HG03378 (cell line): ENCODE results near the gene PARP11.

Experiments used
- ATAC-seq: cut with Tn5 transposase; IDR thresholded peaks from one replicate; pipeline ENCODE4 v1.9.1; 2021; ENCODE audit warnings: mild to moderate bottlenecking, moderate library complexity; ENCODE audit not compliant: unreplicated experiment

Gene PARP11

DNA sequence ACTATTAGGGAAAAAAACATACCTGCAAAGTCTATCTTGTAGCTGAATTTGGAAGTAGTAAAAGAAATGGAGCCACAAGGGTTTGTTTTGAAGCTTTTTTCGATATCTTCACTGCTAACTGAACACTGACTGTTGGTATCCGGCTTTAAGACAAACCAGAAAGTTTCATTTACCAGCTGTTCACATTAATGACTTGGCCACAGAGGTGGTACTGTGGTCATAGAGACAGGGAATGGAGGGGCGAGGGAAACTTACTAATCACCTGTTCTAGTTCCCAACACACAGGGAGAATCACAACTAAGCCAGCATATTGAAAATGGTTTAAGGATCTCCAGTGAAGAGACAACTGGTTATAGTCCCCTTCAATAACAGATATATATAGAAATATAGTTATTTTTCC lies 44.3 kb downstream of the PARP11 start:
- no peak for ATAC-seq

DNA sequence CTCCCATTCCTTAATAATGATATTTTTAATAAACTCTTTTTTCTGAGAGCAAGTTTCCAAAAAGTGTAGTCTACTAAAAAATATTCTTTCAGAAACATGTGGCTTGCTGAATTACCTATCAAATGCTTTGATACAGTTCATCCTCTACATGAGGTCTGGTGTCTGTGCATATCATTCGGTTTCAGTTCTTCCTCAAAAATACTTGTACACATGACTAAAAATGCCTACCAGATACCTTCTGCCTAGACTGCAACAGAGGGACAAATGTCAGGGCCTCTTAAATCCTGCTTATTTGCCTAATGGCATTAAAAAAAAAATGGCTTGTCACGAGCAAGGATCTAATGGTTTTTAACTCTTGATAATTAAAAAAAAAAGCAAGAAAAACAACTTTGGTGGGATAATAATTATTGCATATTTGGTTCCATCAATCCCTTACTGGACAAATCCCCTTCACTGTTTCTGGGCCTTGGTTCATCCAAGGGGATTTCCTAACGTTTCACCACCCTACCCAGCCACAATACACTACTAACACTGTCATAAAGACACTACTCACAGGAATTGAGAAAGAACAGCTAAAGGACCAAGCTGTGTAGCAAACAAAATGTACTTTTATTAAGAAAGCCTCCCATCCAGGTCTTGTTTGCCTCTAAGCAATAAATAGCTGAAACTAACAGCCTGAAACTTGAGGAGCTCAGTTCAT lies 45.7 kb downstream of the PARP11 start:
- ATAC-seq, result no peak

DNA sequence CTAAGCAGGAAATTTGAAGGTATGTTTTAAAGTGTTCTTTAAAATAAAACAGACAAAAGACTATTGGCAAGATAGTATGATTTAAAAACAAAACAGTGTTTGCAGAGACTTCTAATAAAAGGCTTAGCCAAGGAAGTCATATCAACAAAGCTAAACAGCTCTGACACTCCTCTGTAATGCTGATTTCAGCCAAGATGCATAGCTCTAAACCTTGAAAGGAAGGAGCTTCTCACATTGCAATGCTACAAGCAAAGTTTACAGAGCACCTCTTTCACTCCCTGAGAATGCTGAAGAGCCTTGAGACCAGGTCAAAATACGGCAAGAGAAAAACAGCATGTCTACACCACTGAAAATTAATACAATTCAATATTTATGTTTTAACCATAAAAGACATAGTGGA lies 51.8 kb downstream of the PARP11 start:
- no peak for ATAC-seq

DNA sequence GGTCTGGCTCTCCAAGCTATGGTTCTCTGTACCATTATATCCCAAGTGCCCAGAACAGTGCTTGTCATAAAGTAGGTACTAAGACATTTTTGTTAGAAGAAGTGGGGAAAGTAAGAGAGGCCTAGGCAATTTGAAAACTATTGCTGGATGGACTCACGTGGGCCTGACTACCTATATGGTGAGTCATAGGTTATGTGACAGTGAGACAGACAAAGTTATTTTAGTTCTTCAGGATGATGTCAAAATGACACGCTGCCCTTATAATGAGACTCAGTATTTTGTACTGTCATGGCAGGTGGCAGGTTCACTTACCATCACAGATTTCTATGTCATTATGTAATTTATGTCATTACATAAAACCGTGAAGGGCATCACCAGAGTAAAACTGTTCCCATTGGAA lies 53.1 kb downstream of the PARP11 start:
- ATAC-seq, result no peak

DNA sequence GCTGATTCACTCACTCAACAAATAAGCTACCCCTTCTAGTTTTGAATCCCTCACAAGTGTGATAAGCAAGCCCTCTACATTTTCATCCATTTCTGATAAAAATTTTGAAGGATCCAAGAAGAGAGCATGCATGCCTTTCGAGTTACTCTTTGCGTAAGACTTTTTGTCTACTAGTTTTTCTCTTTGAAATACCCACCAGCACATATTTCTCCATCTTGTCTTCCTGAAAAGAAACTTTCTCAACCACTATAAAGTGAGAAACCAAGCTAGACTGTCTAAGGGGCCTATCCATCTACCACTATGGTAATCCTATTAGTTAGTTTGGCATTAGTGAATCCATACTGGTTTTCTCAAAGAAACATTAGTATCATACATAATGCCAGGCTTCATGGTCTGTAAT lies 56.9 kb downstream of the PARP11 start:
- no peak for ATAC-seq

DNA sequence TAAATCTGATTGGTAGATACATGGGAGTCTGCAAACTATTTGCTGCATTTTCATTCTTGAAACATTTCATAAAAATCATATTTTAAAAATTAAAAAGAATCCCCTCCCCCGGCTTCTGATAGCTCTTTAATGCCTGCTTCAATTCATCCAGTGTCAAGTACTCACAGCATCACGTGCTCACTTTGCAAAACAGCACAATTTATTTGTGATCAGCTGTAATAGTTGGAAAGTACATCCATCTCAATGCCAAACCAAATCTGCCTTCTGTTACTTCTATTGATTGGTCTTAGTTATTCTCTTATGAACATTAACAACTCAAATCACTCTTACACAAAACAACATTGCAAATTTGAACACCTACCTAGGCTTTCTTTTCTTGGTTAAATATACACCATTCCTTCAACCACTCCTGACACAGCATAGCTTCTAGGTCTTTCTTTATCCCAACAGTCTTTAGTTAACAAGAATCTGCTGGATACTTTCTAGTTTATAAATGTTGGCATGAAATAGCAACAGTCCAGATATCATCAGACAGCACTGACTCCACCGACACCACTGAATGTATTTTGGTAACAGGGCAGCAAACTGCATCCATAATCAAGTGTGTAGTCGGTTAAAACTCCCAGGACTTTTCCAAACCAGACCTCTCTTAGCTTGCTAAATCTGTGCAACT lies 58.0 kb downstream of the PARP11 start:
- no peak for ATAC-seq

DNA sequence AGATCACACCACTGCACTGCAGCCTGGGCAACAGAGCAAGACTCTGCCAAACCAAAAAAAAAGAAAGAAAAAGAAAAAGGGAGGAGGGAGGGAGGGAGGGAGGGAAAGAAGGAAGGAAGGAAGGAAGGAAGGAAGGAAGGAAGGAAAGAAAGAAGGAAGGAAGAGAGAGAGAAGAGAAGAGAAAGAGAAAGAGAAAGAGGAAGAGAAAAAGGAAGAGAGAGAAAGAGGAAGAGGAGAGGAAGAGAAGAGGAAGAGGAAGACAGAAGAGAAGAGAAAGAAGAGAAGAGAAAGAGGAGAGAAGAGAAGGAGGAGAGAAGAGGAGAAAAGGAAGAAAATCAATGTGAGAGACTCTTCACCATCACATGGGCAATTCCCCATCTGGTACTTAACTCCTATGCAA lies 62.7 kb downstream of the PARP11 start:
- ATAC-seq, result no peak

DNA sequence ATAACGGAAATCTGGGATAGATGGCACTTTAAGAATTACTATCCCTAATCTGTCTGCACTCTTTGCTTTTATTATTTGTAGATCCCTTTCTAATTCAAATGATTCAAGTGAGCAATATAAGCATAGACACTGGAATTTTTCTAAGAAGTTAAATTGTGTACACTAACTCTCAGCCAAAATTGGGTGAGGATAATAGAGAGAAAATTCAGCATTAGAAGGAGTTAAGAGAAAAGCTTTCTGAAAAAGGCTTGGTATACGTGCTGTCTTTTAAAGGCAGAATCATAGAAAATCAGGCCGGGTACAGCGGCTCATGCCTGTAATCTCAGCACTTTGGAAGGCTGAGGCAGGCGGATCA lies 63.2 kb downstream of the PARP11 start:
- no peak for ATAC-seq

DNA sequence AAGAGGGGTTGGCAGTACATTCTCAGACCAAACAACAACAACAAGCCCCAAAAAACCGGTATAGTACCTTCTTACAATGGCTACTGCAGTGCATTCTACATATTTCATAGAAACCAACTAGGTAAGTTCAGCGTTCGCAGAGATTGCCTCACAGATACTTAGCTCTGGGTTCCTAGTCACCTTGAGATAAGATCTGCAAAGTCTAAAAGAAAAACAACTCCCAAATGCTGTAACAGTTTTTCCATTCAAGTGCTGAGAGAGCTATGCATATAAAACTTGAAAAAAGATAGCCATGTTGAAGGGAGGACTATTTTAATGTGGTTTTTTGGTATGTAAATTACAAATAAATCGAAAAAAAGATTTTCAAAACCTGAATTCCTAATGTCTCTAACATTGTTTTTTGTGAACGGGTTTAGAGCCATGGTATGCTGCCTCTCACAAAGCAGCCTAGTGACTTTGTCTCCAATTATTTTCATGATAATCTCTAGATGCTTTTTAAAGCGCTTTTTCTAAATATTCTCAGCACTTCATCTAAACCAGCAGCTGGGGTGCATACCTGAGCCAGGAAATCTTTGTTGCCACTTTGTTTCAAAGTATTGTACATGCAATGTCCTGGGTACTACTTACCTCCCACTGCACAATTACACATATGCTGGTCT lies 63.7 kb downstream of the PARP11 start:
- no peak for ATAC-seq

DNA sequence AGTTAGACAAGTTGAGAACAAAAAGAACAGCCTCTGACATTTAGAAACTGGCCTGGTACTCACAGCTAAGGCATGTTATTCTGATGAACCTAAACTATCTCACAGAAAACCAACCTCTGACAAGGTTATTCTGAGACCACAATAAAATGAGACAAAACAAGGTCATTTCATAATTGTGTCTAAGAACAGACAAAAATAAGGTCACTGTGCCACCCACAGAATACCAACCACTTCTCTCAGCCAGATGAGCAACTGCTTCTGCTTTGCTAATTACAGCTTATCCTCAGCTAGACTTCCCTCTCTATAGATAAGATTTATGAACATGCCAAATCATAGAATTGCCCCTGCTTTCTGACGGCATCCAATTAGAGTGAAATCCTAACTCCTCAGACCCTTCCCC lies 68.1 kb downstream of the PARP11 start:
- no peak for ATAC-seq

DNA sequence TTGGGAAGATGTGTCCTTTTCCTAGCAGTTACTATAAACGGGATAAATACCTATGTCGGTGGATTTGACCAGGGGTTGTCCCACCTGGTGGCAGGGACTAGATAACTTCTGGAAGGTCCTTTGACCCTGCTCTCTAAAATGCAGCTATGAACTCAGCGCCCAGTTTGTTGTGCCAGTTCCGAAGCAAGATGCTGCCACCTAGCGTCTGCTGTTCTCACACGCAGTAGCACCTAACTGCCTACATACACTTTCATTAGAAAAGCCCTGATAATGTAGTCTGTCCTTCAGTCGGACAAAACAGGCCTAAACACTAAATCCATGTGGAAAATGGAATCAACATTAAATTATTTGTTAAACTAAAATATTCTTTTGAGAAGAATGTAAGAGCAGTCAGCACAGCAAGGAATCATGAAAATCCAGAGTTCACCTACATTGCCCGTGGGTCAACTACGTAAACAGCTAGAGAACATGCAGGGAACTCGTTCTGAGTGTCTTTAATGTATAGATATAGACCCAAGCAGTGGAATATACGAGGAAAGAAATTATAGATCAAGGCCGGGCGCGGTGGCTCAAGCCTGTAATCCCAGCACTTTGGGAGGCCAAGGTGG lies 69.2 kb downstream of the PARP11 start:
- no peak for ATAC-seq

DNA sequence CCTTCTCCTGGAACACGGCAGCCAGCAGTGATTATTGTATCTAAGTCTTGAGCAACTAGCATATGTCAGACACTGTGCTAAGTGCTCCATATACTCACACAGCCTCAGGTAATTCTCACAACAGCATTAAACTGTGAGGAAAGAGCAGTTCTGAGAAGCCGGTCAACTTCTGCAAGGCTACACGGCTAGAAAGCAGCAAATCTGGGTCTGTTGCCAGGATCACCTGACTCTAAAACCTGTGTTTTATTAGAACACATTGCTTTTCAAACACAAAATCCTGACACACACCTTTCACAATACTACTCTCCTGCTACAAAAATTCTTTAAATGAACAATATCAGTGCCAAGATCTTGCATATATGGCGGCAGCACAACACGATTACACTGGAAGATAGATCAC lies 70.5 kb downstream of the PARP11 start:
- no peak for ATAC-seq

DNA sequence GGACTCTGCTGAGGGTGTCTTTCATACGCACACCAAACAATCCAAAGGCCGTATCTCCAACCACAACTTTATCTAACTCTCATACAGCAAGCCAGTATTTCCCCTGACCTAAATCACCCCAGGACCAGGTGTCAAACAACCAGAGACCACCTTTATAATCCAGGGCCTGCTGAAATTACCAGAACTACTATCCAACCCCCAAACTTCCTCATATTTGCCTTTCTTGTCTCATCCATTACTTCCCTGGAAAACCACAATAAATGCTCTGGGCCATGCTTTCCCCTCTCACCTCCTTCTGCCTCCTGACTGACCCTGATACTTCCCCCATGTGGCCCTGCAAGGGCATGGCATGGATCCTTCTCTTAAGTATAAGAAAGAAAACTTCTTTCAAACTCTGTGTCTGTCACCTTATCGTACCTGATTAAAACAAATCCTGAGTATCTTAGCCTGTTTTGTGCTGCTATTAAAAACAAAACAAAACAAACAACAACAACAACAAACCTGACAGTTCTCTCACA lies 75.6 kb downstream of the PARP11 start:
- ATAC-seq, result no peak

DNA sequence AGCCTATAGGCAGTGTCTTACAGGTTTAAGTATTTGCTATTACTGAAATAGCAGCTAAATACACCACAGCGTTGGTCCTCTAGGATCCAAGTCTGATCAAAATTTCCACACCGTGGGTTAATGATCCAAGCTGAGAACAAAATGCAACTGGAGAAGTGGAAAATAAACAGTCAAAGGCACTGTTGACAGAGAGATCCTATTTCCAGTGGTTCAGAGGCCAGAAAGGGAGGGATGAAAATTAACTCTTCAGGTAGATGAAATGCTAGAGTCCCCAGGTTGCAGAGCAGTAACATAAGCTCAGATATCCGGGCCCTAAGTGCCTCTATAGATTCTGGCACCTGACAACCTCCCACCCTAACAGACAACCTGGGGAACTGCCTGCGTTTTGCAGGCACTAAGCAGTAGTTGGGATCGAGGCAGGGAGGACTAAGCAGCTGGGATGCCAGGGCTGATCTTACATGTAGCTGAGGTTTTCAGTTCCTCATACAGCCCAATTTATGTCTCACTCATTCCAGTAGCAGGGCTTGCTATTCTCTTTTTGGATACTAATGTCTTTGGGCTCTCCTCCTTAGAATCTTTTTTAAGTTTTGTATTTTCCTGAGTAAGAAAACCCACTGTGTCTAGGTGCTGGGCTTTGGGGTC lies 77.6 kb downstream of the PARP11 start:
- ATAC-seq, result no peak

DNA sequence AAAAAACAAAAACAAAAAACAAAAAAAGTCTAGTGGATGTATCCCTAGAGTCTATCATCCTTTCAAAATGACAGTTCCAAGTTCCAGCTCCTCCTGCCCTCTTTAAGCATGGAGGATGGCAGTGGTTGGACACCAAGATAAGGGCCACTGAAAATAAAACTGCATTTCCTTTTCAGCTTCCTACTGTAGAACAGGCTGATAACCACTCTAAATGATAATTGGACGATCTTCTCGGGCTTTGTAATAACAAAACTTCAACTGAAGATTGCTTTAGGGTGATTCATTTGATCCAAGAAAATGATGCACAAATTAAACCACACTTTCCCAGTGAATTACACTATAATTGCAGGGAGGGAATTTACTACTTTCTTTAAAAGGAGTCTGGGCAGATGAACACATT lies 78.1 kb downstream of the PARP11 start:
- ATAC-seq, result no peak

DNA sequence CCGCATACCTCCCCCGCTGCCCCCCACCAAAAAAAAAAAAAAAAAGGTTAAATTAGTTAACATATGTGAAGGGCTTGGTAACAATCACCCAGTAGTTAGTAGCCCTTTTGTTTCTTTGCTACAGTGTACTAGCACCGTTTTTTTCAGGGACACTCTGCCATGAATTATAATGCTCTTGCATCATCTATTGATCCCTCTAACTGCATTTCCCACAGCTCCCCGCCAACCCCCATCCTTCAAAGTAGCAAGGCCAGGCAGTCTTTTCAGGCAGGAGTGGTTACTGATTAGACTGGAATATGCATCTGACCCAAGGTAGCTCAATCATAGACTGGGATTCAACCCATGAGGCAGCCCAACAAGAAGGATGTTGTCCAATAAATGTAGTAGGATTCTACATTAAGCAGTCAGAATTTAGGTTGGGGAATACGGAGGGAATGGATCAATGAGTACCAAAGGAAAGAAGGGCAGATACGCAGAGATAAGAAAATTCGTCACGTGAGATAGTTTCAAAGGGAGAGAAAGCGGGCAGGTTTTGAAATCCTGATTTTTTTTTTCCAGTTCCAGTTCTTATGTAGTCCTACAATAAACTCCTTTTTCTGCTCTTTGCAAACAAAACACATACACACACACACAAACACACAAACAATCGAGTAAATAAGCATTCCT lies 80.4 kb downstream of the PARP11 start:
- ATAC-seq, result no peak

DNA sequence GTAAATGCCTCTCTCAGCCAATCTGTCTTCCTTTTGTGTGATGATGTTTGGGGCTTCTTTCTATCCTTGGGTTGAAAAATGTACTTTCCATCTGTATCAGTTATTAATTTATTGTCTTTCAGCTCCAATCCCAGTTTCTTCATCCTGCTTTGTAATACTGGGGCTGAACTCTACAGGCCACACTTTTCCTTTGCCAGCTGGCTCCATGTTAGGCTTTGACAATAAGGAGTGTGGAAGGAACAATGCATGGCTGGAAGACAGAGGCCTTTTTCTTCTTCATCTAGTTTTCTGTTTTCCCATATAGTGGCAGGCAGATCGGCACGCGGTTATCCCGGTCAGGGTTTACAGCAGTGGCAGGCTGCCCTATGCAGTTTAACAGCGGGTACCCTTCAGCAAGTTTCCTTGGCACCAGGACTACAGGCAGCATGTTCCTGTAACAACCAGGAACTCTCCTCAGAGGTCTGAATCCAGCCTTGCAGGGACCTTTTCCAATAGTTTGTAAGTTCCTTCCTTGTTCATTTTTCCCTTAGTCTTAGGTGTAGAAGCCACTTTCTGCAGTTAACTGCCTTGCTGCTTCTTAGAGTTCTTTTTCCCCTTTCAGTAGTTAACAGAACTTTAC lies 81.8 kb downstream of the PARP11 start:
- no peak for ATAC-seq

DNA sequence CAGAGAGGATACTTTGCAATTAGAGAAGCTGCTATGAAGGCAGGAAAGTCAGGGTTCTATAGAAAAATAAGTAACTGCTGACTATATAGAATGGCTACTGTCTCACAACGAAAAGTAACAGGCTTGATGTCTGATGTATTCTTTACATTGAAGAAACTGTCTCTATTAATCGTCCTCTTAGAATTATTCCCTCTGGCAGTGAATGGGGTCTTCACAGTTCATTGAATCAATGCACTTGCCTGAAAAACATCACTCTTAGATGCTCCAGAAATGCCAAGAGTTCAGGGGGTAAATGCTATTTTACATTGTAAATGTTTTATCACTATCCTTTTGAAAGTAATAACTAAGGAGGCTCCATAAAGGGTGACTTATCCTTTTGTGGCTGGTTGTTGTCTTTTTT lies 82.6 kb downstream of the PARP11 start:
- no peak for ATAC-seq

DNA sequence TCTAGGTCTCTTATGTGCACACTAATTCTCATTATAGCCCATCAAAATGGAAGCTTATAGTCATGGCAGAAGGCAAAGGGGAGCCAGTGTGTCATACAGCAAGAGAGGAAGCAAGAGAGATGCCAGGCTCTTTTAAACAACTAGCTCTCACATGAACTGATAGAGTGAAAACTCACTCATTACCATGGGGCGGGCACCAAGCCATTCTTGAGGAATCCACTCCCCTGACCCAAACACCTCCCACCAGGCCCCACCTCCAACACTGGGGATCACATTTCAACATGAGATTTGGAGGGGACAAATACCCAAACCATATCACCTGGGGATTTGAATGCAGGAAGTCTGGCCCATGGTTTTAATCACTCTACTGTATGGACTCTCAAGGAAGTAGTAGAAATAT lies 83.4 kb downstream of the PARP11 start:
- no peak for ATAC-seq

DNA sequence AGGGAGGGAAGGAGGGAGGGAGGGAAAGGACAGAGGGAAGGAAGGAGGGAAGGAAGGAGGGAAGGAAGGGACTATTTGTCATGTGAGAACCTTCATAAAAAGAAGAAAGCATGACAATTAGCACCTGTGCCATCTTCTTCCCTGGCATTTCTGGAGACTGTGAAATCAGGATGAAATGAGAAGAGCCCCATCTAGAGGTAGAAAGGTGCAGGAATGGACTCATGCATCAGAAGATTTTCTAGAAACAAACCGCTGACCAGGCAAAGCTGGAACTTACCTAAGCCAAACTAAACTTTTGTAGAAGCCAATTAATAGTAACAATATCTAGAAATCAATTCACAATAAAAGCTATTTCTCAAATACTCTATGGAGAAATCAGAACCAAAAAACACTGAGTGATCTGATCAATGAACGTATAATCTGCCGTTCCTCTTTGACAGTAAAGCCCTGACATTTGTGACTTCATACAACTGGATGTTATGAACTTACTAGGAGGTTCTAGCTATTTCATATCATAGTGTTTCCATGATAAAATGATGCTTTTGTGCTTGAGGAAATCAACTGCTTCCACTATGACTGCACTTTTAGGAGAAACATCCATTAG lies 95.9 kb downstream of the PARP11 start:
- ATAC-seq, result no peak
